GM18870 (cell line): ENCODE data around the gene IGF1R.
"Not testable (repeated sequence)": the region's sequence is repeated elsewhere in the genome, so short reads cannot be mapped to it uniquely, and the experiment has no call there.

ENCODE experiments used
- ATAC-seq: cut with Tn5 transposase; IDR thresholded peaks from one replicate; pipeline ENCODE4 v1.9.1; 2021; ENCODE audit warnings: moderate library complexity; ENCODE audit not compliant: unreplicated experiment

IGF1R gene

GRCh38 chr15:98953968-98954367, 305.6 kb downstream of the IGF1R start:
- ATAC-seq: no peak

- ATAC-seq: no peak
These were observed 306.1 kb downstream of the IGF1R start for GRCh38 chr15:98954411-98954810.

- ATAC-seq: no peak
These were observed 307.0 kb downstream of the IGF1R start for GRCh38 chr15:98955331-98955730.

DNA sequence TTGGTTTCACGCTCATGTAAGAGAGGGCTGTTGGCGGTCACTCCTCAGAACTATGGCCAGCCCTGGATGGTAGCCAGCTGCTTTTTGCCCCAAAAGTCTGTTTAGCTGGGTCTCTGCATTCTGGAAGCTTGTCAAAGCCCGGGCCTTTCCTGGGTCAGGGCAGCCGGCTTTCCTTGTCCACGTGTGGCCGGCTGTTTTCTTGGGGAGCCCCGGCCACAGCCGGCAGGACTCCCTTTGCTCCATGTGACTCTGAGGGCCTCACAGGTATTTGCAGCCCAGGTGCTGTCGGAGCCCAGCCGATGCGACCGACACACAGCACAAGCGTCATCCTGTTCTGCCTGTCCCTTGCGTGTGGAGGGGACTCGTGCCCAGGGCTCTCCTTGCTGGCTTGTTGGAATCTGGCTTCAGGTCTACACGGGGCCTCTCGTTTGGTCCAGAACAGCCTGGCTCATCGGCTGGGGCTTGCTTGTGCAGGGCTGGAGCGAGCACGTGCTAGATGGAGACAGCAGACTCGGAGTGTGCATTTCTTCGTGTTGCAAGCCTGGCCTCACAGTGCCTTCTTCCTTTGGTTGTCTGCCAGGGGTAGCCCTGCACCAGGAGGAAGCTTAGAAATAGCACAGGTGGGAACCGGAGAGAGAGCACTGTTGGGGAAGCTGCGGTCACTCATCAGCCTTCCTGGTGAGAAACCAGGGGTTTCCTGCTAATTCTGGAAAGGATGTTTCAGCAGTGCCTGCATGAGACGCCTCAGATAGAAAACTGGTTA, 307.8 kb downstream of the IGF1R start:
- no peak for ATAC-seq

DNA sequence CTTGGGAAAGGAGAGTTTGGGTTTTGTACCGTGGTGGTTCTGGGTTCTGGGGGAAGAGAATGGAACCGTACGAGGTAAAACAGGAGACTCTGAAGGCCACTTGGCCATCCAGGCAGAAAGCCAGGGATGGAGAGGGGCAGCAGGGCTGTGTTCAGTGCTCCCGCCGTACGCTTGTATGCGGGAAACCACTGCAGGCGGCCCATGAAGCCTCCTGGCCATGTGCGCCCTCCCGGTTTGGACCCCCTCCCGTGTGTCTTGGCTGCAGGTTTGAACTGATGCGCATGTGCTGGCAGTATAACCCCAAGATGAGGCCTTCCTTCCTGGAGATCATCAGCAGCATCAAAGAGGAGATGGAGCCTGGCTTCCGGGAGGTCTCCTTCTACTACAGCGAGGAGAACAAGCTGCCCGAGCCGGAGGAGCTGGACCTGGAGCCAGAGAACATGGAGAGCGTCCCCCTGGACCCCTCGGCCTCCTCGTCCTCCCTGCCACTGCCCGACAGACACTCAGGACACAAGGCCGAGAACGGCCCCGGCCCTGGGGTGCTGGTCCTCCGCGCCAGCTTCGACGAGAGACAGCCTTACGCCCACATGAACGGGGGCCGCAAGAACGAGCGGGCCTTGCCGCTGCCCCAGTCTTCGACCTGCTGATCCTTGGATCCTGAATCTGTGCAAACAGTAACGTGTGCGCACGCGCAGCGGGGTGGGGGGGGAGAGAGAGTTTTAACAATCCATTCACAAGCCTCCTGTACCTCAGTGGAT, 308.6 kb downstream of the IGF1R start:
- ATAC-seq: no peak

GRCh38 chr15:98957655-98958054, 309.3 kb downstream of the IGF1R start:
- no peak for ATAC-seq

- ATAC-seq: no peak
These were observed 309.7 kb downstream of the IGF1R start for GRCh38 chr15:98958076-98958475.

- ATAC-seq: no peak
These were observed 310.7 kb downstream of the IGF1R start for GRCh38 chr15:98958918-98959639.

DNA sequence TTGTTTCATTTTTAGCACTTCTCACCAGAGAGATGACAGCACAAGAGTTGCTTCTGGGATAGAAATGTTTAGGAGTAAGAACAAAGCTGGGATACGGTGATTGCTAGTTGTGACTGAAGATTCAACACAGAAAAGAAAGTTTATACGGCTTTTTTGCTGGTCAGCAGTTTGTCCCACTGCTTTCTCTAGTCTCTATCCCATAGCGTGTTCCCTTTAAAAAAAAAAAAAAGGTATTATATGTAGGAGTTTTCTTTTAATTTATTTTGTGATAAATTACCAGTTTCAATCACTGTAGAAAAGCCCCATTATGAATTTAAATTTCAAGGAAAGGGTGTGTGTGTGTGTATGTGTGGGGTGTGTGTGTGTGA, 311.3 kb downstream of the IGF1R start:
- ATAC-seq: no peak

- no peak for ATAC-seq
These were observed 312.3 kb downstream of the IGF1R start for GRCh38 chr15:98960555-98961050.

- ATAC-seq: no peak
These were observed 315.1 kb downstream of the IGF1R start for GRCh38 chr15:98963444-98963843.

DNA sequence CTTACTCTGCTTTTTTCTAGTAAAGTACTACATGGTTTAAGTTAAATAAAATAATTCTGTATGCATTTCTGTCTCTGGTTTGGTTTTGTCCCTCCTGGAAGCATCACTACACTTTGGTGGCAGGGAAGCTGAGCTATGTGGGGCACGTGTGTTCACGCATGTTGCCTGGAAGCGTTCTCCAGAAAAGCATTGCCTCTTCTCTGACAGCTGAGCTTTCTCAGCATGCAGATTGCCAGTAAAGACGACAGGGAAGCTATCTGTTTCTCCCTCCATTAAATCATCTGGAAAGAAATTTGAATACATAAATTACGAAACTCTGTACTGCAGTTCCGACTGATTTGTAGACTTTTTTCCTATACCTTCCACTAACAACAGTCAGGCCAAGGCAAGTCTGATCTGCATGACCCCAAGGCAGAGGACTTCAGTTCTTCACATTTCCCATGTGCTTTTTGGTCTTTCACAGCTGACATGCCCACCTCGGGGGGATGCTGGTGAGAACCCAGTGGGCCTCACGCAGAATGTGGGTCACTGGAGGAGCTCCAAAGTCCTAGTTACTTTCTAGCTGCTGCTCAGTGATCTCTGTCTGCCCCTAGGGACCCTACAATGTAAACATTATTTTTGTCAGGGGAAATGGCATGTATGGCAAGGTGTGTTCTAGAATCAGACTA, 316.3 kb downstream of the IGF1R start:
- ATAC-seq: no peak

DNA sequence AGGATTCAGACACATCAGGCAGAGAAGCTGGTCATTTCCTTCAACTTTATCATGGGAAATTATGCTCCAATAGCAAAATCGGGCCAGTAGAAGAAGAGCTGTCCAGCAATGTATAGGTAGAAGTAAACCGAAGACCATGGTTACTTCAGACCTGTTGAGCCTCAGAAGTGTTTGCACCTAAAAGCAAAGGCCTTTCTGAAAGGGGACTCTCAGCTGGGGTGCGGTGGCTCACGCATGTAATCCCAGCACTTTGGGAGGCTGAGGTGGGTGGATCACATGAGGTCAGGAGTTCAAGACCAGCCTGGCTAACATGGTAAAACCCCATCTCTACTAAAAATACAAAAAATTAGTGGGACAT, 316.8 kb downstream of the IGF1R start:
- ATAC-seq: not testable (repeated sequence)

- no peak for ATAC-seq
These were observed 317.3 kb downstream of the IGF1R start for GRCh38 chr15:98965597-98965996.

GRCh38 chr15:98966091-98966787, 317.9 kb downstream of the IGF1R start:
- ATAC-seq: no peak

- no peak for ATAC-seq
These were observed 318.8 kb downstream of the IGF1R start for GRCh38 chr15:98967096-98967495.

DNA sequence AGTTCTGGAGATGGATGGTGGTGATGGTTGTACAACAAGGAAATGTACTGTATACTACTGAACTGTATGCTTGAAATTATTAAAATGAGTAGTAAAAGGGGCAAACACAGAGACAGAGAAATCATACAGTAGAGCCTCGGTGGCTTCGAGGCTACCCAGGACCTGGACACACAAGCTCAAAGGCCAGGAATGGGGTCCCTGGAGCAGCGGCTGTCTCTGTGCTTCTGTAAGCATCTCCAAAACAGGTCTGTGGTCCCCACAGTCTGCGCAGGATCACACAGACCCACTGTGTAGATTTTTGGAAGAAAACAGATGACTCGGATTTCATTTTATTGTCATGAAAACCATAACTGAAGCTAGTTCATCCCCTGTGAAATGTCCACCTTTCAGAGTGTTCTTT, 319.6 kb downstream of the IGF1R start:
- ATAC-seq: no peak

- ATAC-seq: no peak
These were observed 320.2 kb downstream of the IGF1R start for GRCh38 chr15:98968576-98968975.

DNA sequence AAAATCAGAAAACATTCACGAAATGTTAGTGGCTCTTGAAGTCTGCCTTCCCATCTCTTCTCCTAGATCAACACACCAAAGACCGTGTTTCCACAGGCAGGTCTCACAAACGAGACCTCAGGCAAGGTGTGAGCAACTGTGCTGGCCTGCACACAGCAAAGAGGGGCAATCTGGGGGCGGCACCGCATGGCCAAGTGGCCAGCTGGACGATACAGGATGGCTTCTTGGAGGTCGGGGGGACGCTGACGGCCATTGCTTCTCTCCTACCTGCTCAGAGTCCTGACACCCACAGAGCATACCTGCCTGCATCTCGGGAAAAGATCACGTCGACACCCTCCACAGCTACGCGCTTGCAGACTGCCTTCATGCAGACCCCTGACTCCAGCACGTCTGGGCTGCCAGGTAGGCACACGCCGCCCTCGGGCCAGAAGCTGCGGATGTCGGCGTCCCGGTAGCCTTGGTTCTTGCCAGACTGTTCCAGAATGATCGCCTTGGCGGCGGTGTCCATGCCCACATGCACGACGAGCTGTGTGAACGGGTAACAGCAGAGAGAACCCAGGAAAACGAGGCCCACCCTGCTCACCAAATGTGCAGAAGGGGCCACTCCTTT, 320.9 kb downstream of the IGF1R start:
- no peak for ATAC-seq

DNA sequence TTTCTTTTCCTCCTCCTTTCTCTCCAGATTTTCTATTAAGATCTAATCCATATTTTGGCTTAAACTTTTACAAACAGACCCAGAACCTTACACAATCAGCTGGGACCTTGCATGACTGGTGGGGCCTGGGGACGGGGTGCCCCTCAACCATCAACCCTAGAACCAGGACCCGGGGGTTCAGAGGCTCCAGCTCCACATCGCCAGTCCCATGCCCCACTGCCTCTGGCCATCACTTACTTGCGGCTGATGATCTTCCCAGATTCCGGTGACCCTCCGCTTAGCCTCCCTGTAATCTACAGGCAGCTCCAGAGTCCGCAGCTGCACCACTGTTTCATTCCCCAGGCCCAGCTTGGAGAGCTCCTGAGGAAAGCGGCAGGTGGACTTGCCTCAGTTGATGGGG, 322.5 kb downstream of the IGF1R start:
- ATAC-seq: no peak
